CD4-positive, alpha-beta memory T cell (primary cell): Measurements from ENCODE around the gene KIZ. TPM values are rescaled to one million over a fixed set of nuclear protein-coding genes. Genes with fewer than 3 reads are reported as not detected.
A peak's percentile ranks its signal among the peaks of the same experiment; 100 is the strongest.

Experiments
- CTCF ChIA-PET: fragments of 350-600 bp; sonication (Branson Sonifier 250); formaldehyde crosslinking; loops from one replicate; lab custom pipeline; 2021; ENCODE audit warnings: inconsistent platforms; ENCODE audit not compliant: partially characterized antibody; lab: Charles Lee
- POLR2A ChIA-PET: fragments of 350-600 bp; sonication (Branson Sonifier 250); formaldehyde crosslinking; loops from one replicate; lab custom pipeline; 2021; ENCODE audit not compliant: partially characterized antibody; lab: Charles Lee
- DNase-seq, 5 donors: peaks; one replicate each; pipeline versions ENCODE4 v3.0.0 to v3.0.0-alpha.2; 2020 to 2022; ENCODE audit warnings: mixed read lengths in 1 of 5
- H3K27ac ChIP-seq: one replicate; pipeline ENCODE4 v1.7.0; 2013; ENCODE audit warnings: low read depth, low read length
- H3K27me3 ChIP-seq: 2 replicates; pipeline ENCODE4 v1.7.0; 2013; ENCODE audit warnings: mild to moderate bottlenecking, low read length, moderate library complexity; ENCODE audit not compliant: insufficient read depth
- H3K36me3 ChIP-seq: 2 replicates; pipeline ENCODE4 v1.7.0; 2013; ENCODE audit warnings: mild to moderate bottlenecking, low read length, moderate library complexity; ENCODE audit not compliant: insufficient read depth
- H3K4me1 ChIP-seq: 2 replicates; pipeline ENCODE4 v1.7.0; 2013; ENCODE audit warnings: mild to moderate bottlenecking, low read length, moderate library complexity; ENCODE audit not compliant: insufficient read depth
- H3K4me3 ChIP-seq, 2 donors: one replicate each; pipeline ENCODE4 v1.7.0; 2013; ENCODE audit warnings: low read length in 2 of 2, mild to moderate bottlenecking in 1 of 2
- H3K9me3 ChIP-seq, 2 donors: one replicate each; pipeline ENCODE4 v1.7.0; 2013; ENCODE audit warnings: low read length in 2 of 2, control low read depth in 1 of 2; ENCODE audit not compliant: control insufficient read depth in 1 of 2
- H3K27ac Mint-ChIP-seq, 7 donors: one replicate each; pipeline ENCODE4 v1.8.0; 2020 to 2021; ENCODE audit warnings: mixed read lengths in 7 of 7, mild to moderate bottlenecking in 6 of 7, inconsistent platforms in 3 of 7, moderate library complexity in 3 of 7
- H3K27me3 Mint-ChIP-seq, 2 donors: one replicate each; pipeline ENCODE4 v1.8.0; 2020 to 2021; ENCODE audit warnings: mixed read lengths in 2 of 2
- H3K36me3 Mint-ChIP-seq, 2 donors: one replicate each; pipeline ENCODE4 v1.8.0; 2020 to 2021; ENCODE audit warnings: mixed read lengths in 2 of 2, inconsistent platforms in 1 of 2, mild to moderate bottlenecking in 1 of 2
- H3K4me1 Mint-ChIP-seq, 4 donors: one replicate each; pipeline ENCODE4 v1.8.0; 2020 to 2021; ENCODE audit warnings: mixed read lengths in 4 of 4, mild to moderate bottlenecking in 1 of 4
- H3K4me3 Mint-ChIP-seq, 8 donors: one replicate each; pipeline ENCODE4 v1.8.0; 2020 to 2021; ENCODE audit warnings: mixed read lengths in 8 of 8, mild to moderate bottlenecking in 7 of 8, moderate library complexity in 6 of 8, inconsistent platforms in 3 of 8
- H3K9me3 Mint-ChIP-seq, 8 donors: one replicate each; pipeline ENCODE4 v1.8.0; 2020 to 2021; ENCODE audit warnings: mixed read lengths in 8 of 8, mild to moderate bottlenecking in 5 of 8, inconsistent platforms in 3 of 8, moderate library complexity in 1 of 8
- intact Hi-C: fragments of 100-400 bp; cut with micrococcal nuclease; formaldehyde crosslinking; loops from one replicate; pipeline ENCODE4 v1.15.1; 2023
- polyA plus RNA-seq, 2 donors: library from polyadenylated mRNA; unstranded; fragments of 300-500 nt; fragmentation: Illumina TruSeq; gene quantifications; one replicate each; pipeline ENCODE4 v1.2.3, GENCODE V29; 2021
- total RNA-seq, 2 experiments: library from RNA; stranded (reverse); gene quantifications; one replicate each; pipeline ENCODE4 v1.2.3, GENCODE V29; 2021

Gene KIZ
- total and polyA plus RNA-seq, 4 experiments from 2014 or later: 15.9 to 46.3 (median 25.4) TPM

GRCh38 chr20:21149344-21149743, 23.5 kb downstream of the KIZ start:
- POLR2A ChIA-PET: no interaction called here
- peaks cover 28 to 60% of the 10 kb centered on the region in 2 donors for H3K36me3 Mint-ChIP-seq
- peaks cover 0 to 1% (median 0%) of the 10 kb centered on the region in 4 donors for H3K4me1 Mint-ChIP-seq
- H3K4me3 Mint-ChIP-seq: no peak overlapping the region
- no peak overlapping the region for H3K27ac Mint-ChIP-seq
- Histone ChIP-seq H3K4me3 (no peak overlapping the region), H3K36me3 (no peaks in the 10 kb centered on the region), H3K4me1 (no peaks in the 10 kb centered on the region), H3K27me3 (no peaks in the 10 kb centered on the region), H3K9me3 (no peaks in the 10 kb centered on the region), H3K27ac (no peak overlapping the region)
- intact Hi-C loops: no loop called here
- no peaks in the 10 kb centered on the region for H3K27me3 Mint-ChIP-seq
- DNase-seq: no peak
- CTCF ChIA-PET: no interaction called here
- no peaks in the 10 kb centered on the region for H3K9me3 Mint-ChIP-seq

- CTCF ChIA-PET: interaction anchor here (0.9 kb wide), 1 partner anchor 12 kb away, joined by 3 read pairs; no protein-coding TSS in a partner anchor
- Mint-ChIP-seq H3K27me3 (no peaks in the 10 kb centered on the region), H3K4me3 (no peak overlapping the region), H3K4me1 (peaks cover 0 to 3% (median under 1%) of the 10 kb centered on the region in 4 donors), H3K36me3 (peaks cover 33 to 64% of the 10 kb centered on the region in 2 donors), H3K9me3 (no peaks in the 10 kb centered on the region), H3K27ac (peak overlapping the region in 1 of 7 donors; percentile 25)
- no peak overlapping the region for H3K4me3 ChIP-seq
- POLR2A ChIA-PET: no interaction called here
- no peak for DNase-seq
- no peak overlapping the region for H3K27ac ChIP-seq
- no peaks in the 10 kb centered on the region for H3K27me3 ChIP-seq
- intact Hi-C loops: no loop called here
- H3K9me3 ChIP-seq: no peaks in the 10 kb centered on the region
- no peaks in the 10 kb centered on the region for H3K4me1 ChIP-seq
- H3K36me3 ChIP-seq: no peaks in the 10 kb centered on the region
Measured at GRCh38 chr20:21151791-21152190, 25.9 kb downstream of the KIZ start.

- Histone ChIP-seq H3K27ac (no peak overlapping the region), H3K27me3 (no peaks in the 10 kb centered on the region), H3K36me3 (no peaks in the 10 kb centered on the region), H3K4me3 (no peak overlapping the region), H3K4me1 (no peaks in the 10 kb centered on the region), H3K9me3 (no peaks in the 10 kb centered on the region)
- no peaks in the 10 kb centered on the region for H3K9me3 Mint-ChIP-seq
- ChIA-PET CTCF (no interaction called here), POLR2A (no interaction called here)
- H3K36me3 Mint-ChIP-seq: peaks cover 17 to 46% of the 10 kb centered on the region in 2 donors
- no peak for DNase-seq
- H3K27ac Mint-ChIP-seq: no peak overlapping the region
- H3K27me3 Mint-ChIP-seq: no peaks in the 10 kb centered on the region
- intact Hi-C loops: no loop called here
- peaks cover 0 to 3% (median 0%) of the 10 kb centered on the region in 4 donors for H3K4me1 Mint-ChIP-seq
- no peak overlapping the region for H3K4me3 Mint-ChIP-seq
Measured at GRCh38 chr20:21154692-21155091, 28.8 kb downstream of the KIZ start.

GRCh38 chr20:21155268-21155667, 29.4 kb downstream of the KIZ start:
- Histone ChIP-seq H3K9me3 (no peaks in the 10 kb centered on the region), H3K27ac (no peak overlapping the region), H3K4me1 (no peaks in the 10 kb centered on the region), H3K36me3 (no peaks in the 10 kb centered on the region), H3K27me3 (no peaks in the 10 kb centered on the region), H3K4me3 (no peak overlapping the region)
- ChIA-PET CTCF (no interaction called here), POLR2A (no interaction called here)
- H3K36me3 Mint-ChIP-seq: peaks cover 21 to 50% of the 10 kb centered on the region in 2 donors
- H3K4me3 Mint-ChIP-seq: no peak overlapping the region
- no peak overlapping the region for H3K27ac Mint-ChIP-seq
- H3K4me1 Mint-ChIP-seq: peaks cover 0 to 3% (median 0%) of the 10 kb centered on the region in 4 donors
- DNase-seq: no peak
- intact Hi-C loops: no loop called here
- H3K9me3 Mint-ChIP-seq: no peaks in the 10 kb centered on the region
- no peaks in the 10 kb centered on the region for H3K27me3 Mint-ChIP-seq

- Histone ChIP-seq H3K4me3 (no peak overlapping the region), H3K4me1 (no peaks in the 10 kb centered on the region), H3K36me3 (no peaks in the 10 kb centered on the region), H3K27ac (no peak overlapping the region), H3K27me3 (no peaks in the 10 kb centered on the region), H3K9me3 (no peaks in the 10 kb centered on the region)
- intact Hi-C loops: no loop called here
- DNase-seq: no peak
- CTCF ChIA-PET: interaction anchor here (1.0 kb wide), 1 partner anchor 9 kb away, joined by 3 read pairs; no protein-coding TSS in a partner anchor
- Mint-ChIP-seq H3K9me3 (no peaks in the 10 kb centered on the region), H3K36me3 (peaks cover 22 to 51% of the 10 kb centered on the region in 2 donors), H3K27me3 (no peaks in the 10 kb centered on the region), H3K27ac (no peak overlapping the region), H3K4me3 (no peak overlapping the region), H3K4me1 (peaks cover 0 to 3% (median 0%) of the 10 kb centered on the region in 4 donors)
- POLR2A ChIA-PET: no interaction called here
Measured at GRCh38 chr20:21156266-21156665, 30.4 kb downstream of the KIZ start.

GRCh38 chr20:21157006-21157405, 31.1 kb downstream of the KIZ start:
- Mint-ChIP-seq H3K27ac (no peak overlapping the region), H3K27me3 (no peaks in the 10 kb centered on the region), H3K4me1 (peaks cover 0 to 3% (median 0%) of the 10 kb centered on the region in 4 donors), H3K4me3 (no peak overlapping the region), H3K9me3 (no peaks in the 10 kb centered on the region), H3K36me3 (peaks cover 27 to 51% of the 10 kb centered on the region in 2 donors)
- no peak for DNase-seq
- Histone ChIP-seq H3K27ac (no peak overlapping the region), H3K9me3 (no peaks in the 10 kb centered on the region), H3K27me3 (no peaks in the 10 kb centered on the region), H3K4me3 (no peak overlapping the region), H3K36me3 (peaks cover 4% of the 10 kb centered on the region), H3K4me1 (no peaks in the 10 kb centered on the region)
- POLR2A ChIA-PET: no interaction called here
- CTCF ChIA-PET: interaction anchor here (1.0 kb wide), 1 partner anchor 9 kb away, joined by 3 read pairs; no protein-coding TSS in a partner anchor
- intact Hi-C loops: no loop called here

- H3K4me1 ChIP-seq: no peaks in the 10 kb centered on the region
- no peaks in the 10 kb centered on the region for H3K27me3 ChIP-seq
- CTCF ChIA-PET: no interaction called here
- no peaks in the 10 kb centered on the region for H3K27me3 Mint-ChIP-seq
- POLR2A ChIA-PET: no interaction called here
- H3K36me3 ChIP-seq: peaks cover 6% of the 10 kb centered on the region
- no peaks in the 10 kb centered on the region for H3K9me3 ChIP-seq
- H3K4me3 Mint-ChIP-seq: no peak overlapping the region
- H3K36me3 Mint-ChIP-seq: peaks cover 45 to 57% of the 10 kb centered on the region in 2 donors
- DNase-seq: no peak
- no peak overlapping the region for H3K27ac ChIP-seq
- no peak overlapping the region for H3K27ac Mint-ChIP-seq
- intact Hi-C loops: no loop called here
- no peaks in the 10 kb centered on the region for H3K9me3 Mint-ChIP-seq
- no peak overlapping the region for H3K4me3 ChIP-seq
- H3K4me1 Mint-ChIP-seq: peaks cover 0 to 3% (median under 1%) of the 10 kb centered on the region in 4 donors
Measured at GRCh38 chr20:21159658-21160380, 33.9 kb downstream of the KIZ start.
